GM23338 (cell line): ENCODE results near the gene RGS8. TPM values are rescaled to one million over a fixed set of nuclear protein-coding genes. Genes with fewer than 3 reads are reported as not detected.

Experiments
- CTCF ChIP-seq, 2 experiments: fragments of 200-600 bp in 1 of 2; sonication (generic) in 1 of 2; conservative IDR thresholded peaks; 2 replicates each; pipeline versions ENCODE4 v1.5.1 to v1.6.1; 2016 to 2017; ENCODE audit warnings: antibody characterized with exemption in 2 of 2, low read depth in 2 of 2, mild to moderate bottlenecking in 2 of 2, moderate library complexity in 1 of 2
- EZH2 ChIP-seq: fragments of 200-600 bp; sonication (generic); IDR thresholded peaks from one replicate; pipeline ENCODE4 v1.8.0; 2017; ENCODE audit warnings: antibody characterized with exemption, mild to moderate bottlenecking, low read depth; ENCODE audit not compliant: unreplicated experiment
- NANOG ChIP-seq: IDR thresholded peaks from 2 replicates; pipeline ENCODE4 v1.6.1; 2016; ENCODE audit warnings: antibody characterized with exemption, borderline replicate concordance
- ZNF331 ChIP-seq: fragments of 250-450 bp; sonication (Bioruptor Pico); IDR thresholded peaks from 2 replicates; pipeline ENCODE4 v1.5.0; 2020; ENCODE audit warnings: low read depth, mild to moderate bottlenecking, moderate library complexity
- ZNF462 ChIP-seq: fragments of 250-450 bp; sonication (Bioruptor Pico); IDR thresholded peaks from 2 replicates; pipeline ENCODE4 v1.5.0; 2020; ENCODE audit warnings: mild to moderate bottlenecking, moderate library complexity
- polyA plus RNA-seq: library from polyadenylated mRNA; unstranded; fragments of >200 nt; fragmentation: Nextera tagmentation; extraction: Ambion mirVana; gene quantifications from 2 replicates; pipeline ENCODE4 v1.2.1, GENCODE V29; 2016
- total RNA-seq: library from RNA; depleted of rRNA; stranded (reverse); fragments of >200 nt; shearing (Covaris generic); gene quantifications from 2 replicates; pipeline ENCODE4 v1.2.3, GENCODE V29; 2014; rRNA removed

Gene RGS8
- total and polyA plus RNA-seq, 2 experiments from 2014 or later: 0.06 to 2.5 TPM

GRCh38 chr1:182635871-182636270 is 48.5 kb downstream of the RGS8 start (continued):
- TF ChIP-seq ZNF462 (CRISPR knock-in tag) (no peak), CTCF (conservative IDR thresholded peaks at IDR 0.05; ENCODE audit: low read depth in 2 of 2) (no peak), NANOG (no peak), EZH2 (no peak), ZNF331 (CRISPR knock-in tag) (no peak)

Other genes with a start within 250 kb of the RGS8 start
- gene RGSL1, start 234.4 kb downstream of the RGS8 start, total RNA-seq: not detected in 2 replicates
- gene RGSL1, start 234.4 kb downstream of the RGS8 start, polyA plus RNA-seq: not detected in 2 replicates
- gene RNASEL, start 95.3 kb downstream of the RGS8 start, total RNA-seq: 0.85 and 0.94 TPM in 2 replicates
- gene RNASEL, start 95.3 kb downstream of the RGS8 start, polyA plus RNA-seq: 0.37 and 0.38 TPM in 2 replicates
- 15.4 and 18.2 TPM in 2 replicates for gene RGS16, start 80.2 kb downstream of the RGS8 start, total RNA-seq
- 31.6 and 35.2 TPM in 2 replicates for gene RGS16, start 80.2 kb downstream of the RGS8 start, polyA plus RNA-seq
- 1.2 and 2.8 TPM in 2 replicates for gene NPL, start 105.2 kb upstream of the RGS8 start, total RNA-seq
- 2.4 TPM in 2 replicates for gene NPL, start 105.2 kb upstream of the RGS8 start, polyA plus RNA-seq
- gene DHX9, start 154.8 kb upstream of the RGS8 start, total RNA-seq: 239 and 262 TPM in 2 replicates
- gene DHX9, start 154.8 kb upstream of the RGS8 start, polyA plus RNA-seq: 127 and 151 TPM in 2 replicates